ENCODE measurements around the gene NOXA1. TPM values are rescaled to one million over a fixed set of nuclear protein-coding genes. Genes with fewer than 3 reads are reported as not detected.

NOXA1 gene
- total and polyA plus RNA-seq, 9 of the 15 experiments (the other 6 are each of a cell fraction or from before 2014, with no cell fraction given): 0.07 to 1.2 (median 0.20) TPM; not detected in 4

- TF ChIP-seq YY1 (IDR thresholded peaks at IDR 0.05; ENCODE audit: borderline replicate concordance in 1 of 3, control insufficient read depth in 1 of 3, extremely low read depth in 1 of 3, insufficient read depth in 3 of 3, insufficient read length in 1 of 3, insufficient replicate concordance in 2 of 3, low read depth in 1 of 3, low read length in 2 of 3) (peak in 1 of 3 experiments; percentile 4), SMC3 (conservative IDR thresholded peaks at IDR 0.05; ENCODE audit: insufficient read depth, low read depth, low read length) (peak; percentile 77), JUNB (CRISPR knock-in tag; conservative IDR thresholded peaks at IDR 0.05) (no peak), CREM (IDR thresholded peaks at IDR 0.05; ENCODE audit: low read depth) (0 out of 2 replicates have a peak, but pooled peaks have one; percentile 21), ZNF133 (CRISPR knock-in tag; IDR thresholded peaks at IDR 0.05) (no peak), FOXK2 (conservative IDR thresholded peaks at IDR 0.05 in 1 of 2, IDR thresholded peaks at IDR 0.05 in 1 of 2; ENCODE audit: low read depth in 2 of 2) (no peak), EGR1 (conservative IDR thresholded peaks at IDR 0.05) (peak; percentile 37; the same call in 1 of the 2 replicates), TSC22D4 (tag; IDR thresholded peaks at IDR 0.05) (no peak), ZNF512 (tag; IDR thresholded peaks at IDR 0.05) (no peak), ZNF764 (CRISPR knock-in tag; IDR thresholded peaks at IDR 0.05; ENCODE audit: low read depth) (no peak), CC2D1A (IDR thresholded peaks at IDR 0.05) (peak; percentile 66), REST (IDR thresholded peaks at IDR 0.05; ENCODE audit: borderline replicate concordance) (peak; percentile 83; the same call in 1 of the 2 replicates), REST (CRISPR knock-in tag; IDR thresholded peaks at IDR 0.05; ENCODE audit: low read depth) (no peak), CAMTA2 (CRISPR knock-in tag; conservative IDR thresholded peaks at IDR 0.05) (no peak), AFF4 (CRISPR knock-in tag; IDR thresholded peaks at IDR 0.05) (no peak)
Measured at GRCh38 chr9:137445275-137445807, 22.1 kb downstream of the NOXA1 start (continued).
